ENCODE data around the gene DGUOK. TPM values are rescaled to one million over a fixed set of nuclear protein-coding genes. Genes with fewer than 3 reads are reported as not detected.

DGUOK gene
- total and polyA plus RNA-seq, 2 experiments from 2014 or later, result 68.4 to 287 TPM

DNA sequence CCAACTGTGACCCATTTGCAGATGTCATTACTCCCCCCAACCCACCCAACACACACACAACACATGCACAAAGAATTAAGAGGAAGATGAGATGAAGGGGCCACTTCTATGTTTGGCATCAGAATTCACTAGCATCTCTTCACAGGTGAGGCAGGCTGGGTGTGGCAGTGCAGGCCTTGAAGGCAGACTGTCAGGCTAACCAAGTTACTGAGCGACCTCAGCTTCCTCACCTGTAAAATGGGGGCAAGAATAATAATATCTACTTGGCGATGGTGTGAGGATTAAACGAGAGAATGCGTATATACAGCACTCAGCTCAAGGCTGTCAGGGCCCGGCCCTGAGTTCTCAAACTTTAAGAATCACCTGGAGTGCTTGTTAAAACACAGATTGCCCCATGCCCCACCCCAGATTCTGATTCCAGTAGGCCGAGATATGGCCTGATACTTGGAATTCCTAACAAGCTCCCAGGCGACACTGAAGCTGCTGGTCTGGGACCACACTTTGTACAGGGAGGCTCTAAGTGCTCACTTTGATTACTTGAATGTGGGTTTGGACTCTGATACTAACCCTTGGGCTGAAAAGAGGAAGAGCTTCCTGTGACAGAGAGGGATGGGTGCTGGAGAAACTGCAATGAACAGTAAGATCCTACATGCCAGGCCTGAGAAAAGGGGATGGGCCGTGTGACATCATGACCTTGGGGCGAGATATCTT, 32.8 kb upstream of the DGUOK start:
- Histone ChIP-seq H3K4me3 (no peak overlapping the region), H2AFZ (no peak overlapping the region), H3K36me3 (ENCODE audit: insufficient read depth) (no peaks in the 10 kb centered on the region), H3K4me1 (ENCODE audit: insufficient read depth) (no peaks in the 10 kb centered on the region), H3K27ac (ENCODE audit: low read depth) (no peak overlapping the region), H3K27me3 (ENCODE audit: insufficient read depth) (no peaks in the 10 kb centered on the region), H4K20me1 (replicated peaks; ENCODE audit: insufficient read depth) (no peaks in the 10 kb centered on the region), H3K79me2 (replicated peaks; ENCODE audit: insufficient read depth) (no peaks in the 10 kb centered on the region), H3K4me2 (no peak overlapping the region), H3K9me2 (ENCODE audit: insufficient read depth) (no peaks in the 10 kb centered on the region), H3F3A (replicated peaks; ENCODE audit: low read depth) (no peaks in the 10 kb centered on the region)
- no peak for TF ChIP-seq ZNF114 (CRISPR knock-in tag; IDR thresholded peaks at IDR 0.05)
- no peak for TF ChIP-seq JUNB (IDR thresholded peaks at IDR 0.05; ENCODE audit: unreplicated experiment)
- Mint-ChIP-seq H3K9me3 (no peaks in the 10 kb centered on the region), H3K27me3 (ENCODE audit: insufficient read depth, low read depth, poor library complexity) (peaks cover 7% of the 10 kb centered on the region), H3K36me3 (ENCODE audit: low read depth) (no peaks in the 10 kb centered on the region), H3K4me1 (peaks cover 11% of the 10 kb centered on the region), H3K4me3 (no peak overlapping the region), H3K27ac (no peak overlapping the region)
- DNase-seq (ENCODE audit: low spot score), result no peak
- ATAC-seq, result no peak

- H3F3A ChIP-seq (replicated peaks; ENCODE audit: low read depth), result no peaks in the 10 kb centered on the region
- no peak overlapping the region for H3K27ac ChIP-seq (ENCODE audit: low read depth)
- no peak overlapping the region for H3K4me3 ChIP-seq
- H3K79me2 ChIP-seq (replicated peaks; ENCODE audit: insufficient read depth), result no peaks in the 10 kb centered on the region
- no peak overlapping the region for H2AFZ ChIP-seq
- no peak overlapping the region for H3K27ac Mint-ChIP-seq
- H3K27me3 ChIP-seq (ENCODE audit: insufficient read depth), result no peaks in the 10 kb centered on the region
- peaks cover 11% of the 10 kb centered on the region for H3K4me1 Mint-ChIP-seq
- ATAC-seq (no peak), DNase-seq (ENCODE audit: low spot score) (no peak)
- no peaks in the 10 kb centered on the region for H3K36me3 ChIP-seq (ENCODE audit: insufficient read depth)
- H3K9me2 ChIP-seq (ENCODE audit: insufficient read depth), result no peaks in the 10 kb centered on the region
- TF ChIP-seq JUNB (IDR thresholded peaks at IDR 0.05; ENCODE audit: unreplicated experiment) (no peak), EZH2phosphoT487 (IDR thresholded peaks at IDR 0.05; ENCODE audit: unreplicated experiment) (no peak), ETS1 (IDR thresholded peaks at IDR 0.05) (no peak), CREB1 (CRISPR knock-in tag; IDR thresholded peaks at IDR 0.05; ENCODE audit: low read depth) (no peak), ZNF331 (CRISPR knock-in tag; IDR thresholded peaks at IDR 0.05; ENCODE audit: low read depth) (no peak), NANOG (IDR thresholded peaks at IDR 0.05; ENCODE audit: borderline replicate concordance) (no peak), EZH2 (IDR thresholded peaks at IDR 0.05; ENCODE audit: low read depth, unreplicated experiment) (no peak)
- H3K4me2 ChIP-seq, result no peak overlapping the region
- H4K20me1 ChIP-seq (replicated peaks; ENCODE audit: insufficient read depth), result no peaks in the 10 kb centered on the region
- H3K9me3 Mint-ChIP-seq, result no peaks in the 10 kb centered on the region
- H3K36me3 Mint-ChIP-seq (ENCODE audit: low read depth), result no peaks in the 10 kb centered on the region
- no peaks in the 10 kb centered on the region for H3K4me1 ChIP-seq (ENCODE audit: insufficient read depth)
- no peak overlapping the region for H3K4me3 Mint-ChIP-seq
- H3K27me3 Mint-ChIP-seq (ENCODE audit: insufficient read depth, low read depth, poor library complexity), result peaks cover 7% of the 10 kb centered on the region
These were observed 32.2 kb upstream of the DGUOK start for GRCh38 chr2:73894475-73894850.

GRCh38 chr2:73894877-73895276, 31.8 kb upstream of the DGUOK start:
- no peak for ATAC-seq
- H3K4me3 Mint-ChIP-seq, result no peak overlapping the region
- H3K36me3 Mint-ChIP-seq (ENCODE audit: low read depth), result no peaks in the 10 kb centered on the region
- no peaks in the 10 kb centered on the region for H3K36me3 ChIP-seq (ENCODE audit: insufficient read depth)
- H3K9me2 ChIP-seq (ENCODE audit: insufficient read depth), result no peaks in the 10 kb centered on the region
- no peaks in the 10 kb centered on the region for H4K20me1 ChIP-seq (replicated peaks; ENCODE audit: insufficient read depth)
- no peak overlapping the region for H3K4me2 ChIP-seq
- no peaks in the 10 kb centered on the region for H3K79me2 ChIP-seq (replicated peaks; ENCODE audit: insufficient read depth)
- H3K27ac ChIP-seq (ENCODE audit: low read depth), result no peak overlapping the region
- no peaks in the 10 kb centered on the region for H3K9me3 Mint-ChIP-seq
- peaks cover 11% of the 10 kb centered on the region for H3K4me1 Mint-ChIP-seq
- H3K4me3 ChIP-seq, result no peak overlapping the region
- H2AFZ ChIP-seq, result no peak overlapping the region
- no peak for DNase-seq (ENCODE audit: low spot score)
- no peaks in the 10 kb centered on the region for H3F3A ChIP-seq (replicated peaks; ENCODE audit: low read depth)
- H3K27ac Mint-ChIP-seq, result no peak overlapping the region
- no peaks in the 10 kb centered on the region for H3K4me1 ChIP-seq (ENCODE audit: insufficient read depth)
- peaks cover 7% of the 10 kb centered on the region for H3K27me3 Mint-ChIP-seq (ENCODE audit: insufficient read depth, low read depth, poor library complexity)
- no peaks in the 10 kb centered on the region for H3K27me3 ChIP-seq (ENCODE audit: insufficient read depth)
- TF ChIP-seq JUNB (IDR thresholded peaks at IDR 0.05; ENCODE audit: unreplicated experiment) (no peak), STAT1 (IDR thresholded peaks at IDR 0.05; ENCODE audit: unreplicated experiment) (no peak), EZH2phosphoT487 (IDR thresholded peaks at IDR 0.05; ENCODE audit: unreplicated experiment) (no peak), POLR2AphosphoS5 (IDR thresholded peaks at IDR 0.05; ENCODE audit: low read depth) (no peak), CTCF (conservative IDR thresholded peaks at IDR 0.05; ENCODE audit: low read depth in 2 of 2) (no peak)

Data from GM23338 (cell line).